Spleen (tissue), 7 donors: ENCODE results near the gene DNM3.
"Not testable (repeated sequence)": the region's sequence is repeated elsewhere in the genome, so short reads cannot be mapped to it uniquely, and the experiment has no call there.

Experiments used
- POLR2A ChIP-seq, 3 donors: fragments of 450-650 bp; IDR thresholded peaks; one replicate each; pipeline ENCODE4 v1.5.1; 2017; ENCODE audit warnings: antibody characterized with exemption in 3 of 3, mild to moderate bottlenecking in 1 of 3
- POLR2AphosphoS5 ChIP-seq, 3 donors: sonication (generic); formaldehyde crosslinking; IDR thresholded peaks; one replicate each; pipeline ENCODE4 v1.5.1; 2017; ENCODE audit warnings: antibody characterized with exemption in 3 of 3
- TF ChIP-seq, protein P1 (sequence below), 11 experiments: fragments of 200-600 bp in 7 of 11; fragments of 450-650 bp in 4 of 11; sonication (generic) in 4 of 11; IDR thresholded peaks in 8 of 11; conservative IDR thresholded peaks in 3 of 11; 1 replicate in 7 of 11; 2 replicates in 4 of 11; pipeline versions ENCODE4 v1.4.0 to v1.8.0; 2016 to 2021; ENCODE audit warnings: antibody characterized with exemption in 11 of 11, inconsistent platforms in 4 of 11, mild to moderate bottlenecking in 1 of 11
- donor health status: DM: no; HTN: no; CAD: no; lungs with moderate emphysema.
- donor health status: DM: no; HTN: no; CAD: no.
- donor health status: DM: no; HTN: no; CAD: no.

- TF ChIP-seq, protein P1, sequence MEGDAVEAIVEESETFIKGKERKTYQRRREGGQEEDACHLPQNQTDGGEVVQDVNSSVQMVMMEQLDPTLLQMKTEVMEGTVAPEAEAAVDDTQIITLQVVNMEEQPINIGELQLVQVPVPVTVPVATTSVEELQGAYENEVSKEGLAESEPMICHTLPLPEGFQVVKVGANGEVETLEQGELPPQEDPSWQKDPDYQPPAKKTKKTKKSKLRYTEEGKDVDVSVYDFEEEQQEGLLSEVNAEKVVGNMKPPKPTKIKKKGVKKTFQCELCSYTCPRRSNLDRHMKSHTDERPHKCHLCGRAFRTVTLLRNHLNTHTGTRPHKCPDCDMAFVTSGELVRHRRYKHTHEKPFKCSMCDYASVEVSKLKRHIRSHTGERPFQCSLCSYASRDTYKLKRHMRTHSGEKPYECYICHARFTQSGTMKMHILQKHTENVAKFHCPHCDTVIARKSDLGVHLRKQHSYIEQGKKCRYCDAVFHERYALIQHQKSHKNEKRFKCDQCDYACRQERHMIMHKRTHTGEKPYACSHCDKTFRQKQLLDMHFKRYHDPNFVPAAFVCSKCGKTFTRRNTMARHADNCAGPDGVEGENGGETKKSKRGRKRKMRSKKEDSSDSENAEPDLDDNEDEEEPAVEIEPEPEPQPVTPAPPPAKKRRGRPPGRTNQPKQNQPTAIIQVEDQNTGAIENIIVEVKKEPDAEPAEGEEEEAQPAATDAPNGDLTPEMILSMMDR (IDR thresholded peaks at IDR 0.05 in 8 of 11, conservative IDR thresholded peaks at IDR 0.05 in 3 of 11): not testable (repeated sequence)
- not testable (repeated sequence) for TF ChIP-seq POLR2A, POLR2AphosphoS5 (IDR thresholded peaks at IDR 0.05)
Measured at GRCh38 chr1:172079859-172080258, 238.6 kb downstream of the DNM3 start.
